ENCODE measurements around the gene TRIM63. TPM values are rescaled to one million over a fixed set of nuclear protein-coding genes. Genes with fewer than 3 reads are reported as not detected.
"Not testable (repeated sequence)": the region's sequence is repeated elsewhere in the genome, so short reads cannot be mapped to it uniquely, and the experiment has no call there.

TRIM63 gene
- total RNA-seq, 1 experiment from 2014 or later, result not detected

- intact Hi-C loops (cut with micrococcal nuclease), result loop anchor here (10.0 kb wide), 1 partner anchor 312 kb away; the partner anchor contains the start of gene LIN28A
These were observed 35.1 kb upstream of the TRIM63 start for GRCh38 chr1:26102526-26102925.

DNA sequence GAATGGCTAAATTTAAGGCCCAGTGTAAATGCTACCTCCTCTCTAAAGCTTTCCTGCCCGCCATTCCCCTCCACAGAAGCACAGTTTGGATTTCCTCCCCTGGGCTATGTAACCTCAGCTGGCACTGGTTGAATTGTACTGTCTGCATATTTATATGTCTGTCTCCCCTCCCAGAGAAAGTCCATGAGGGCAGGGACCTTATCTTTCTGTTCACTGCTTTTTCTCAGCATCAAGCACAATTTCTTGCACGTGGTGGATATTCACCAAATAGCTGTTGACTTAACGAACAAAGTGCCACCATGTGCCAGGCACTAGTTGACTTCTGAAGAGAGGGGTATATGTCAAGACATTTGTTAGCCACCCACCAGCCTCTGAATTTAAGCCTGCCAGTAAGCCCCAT, 34.7 kb upstream of the TRIM63 start:
- Histone ChIP-seq H3K9me2 (replicated peaks; ENCODE audit: low read length) (no peaks in the 10 kb centered on the region), H3F3A (ENCODE audit: low read length, unreplicated experiment) (no peaks in the 10 kb centered on the region), H3K4me3 (ENCODE audit: low read length) (no peak overlapping the region), H3K36me3 (ENCODE audit: low read depth, low read length) (no peaks in the 10 kb centered on the region), H4K20me1 (ENCODE audit: low read length) (no peaks in the 10 kb centered on the region), H3K79me2 (ENCODE audit: low read length) (no peaks in the 10 kb centered on the region), H3K27ac (ENCODE audit: low read length) (no peak overlapping the region), H3K9me3 (ENCODE audit: low read length) (no peaks in the 10 kb centered on the region), H3K4me1 (ENCODE audit: insufficient read depth, low read length) (peaks cover 16% of the 10 kb centered on the region), H3K9ac (ENCODE audit: low read length) (no peak overlapping the region), H3K27me3 (ENCODE audit: low read length) (no peaks in the 10 kb centered on the region), H2AFZ (ENCODE audit: low read length) (no peak overlapping the region), H3K4me2 (ENCODE audit: low read length) (no peak overlapping the region)
- BruUV-seq (replicated peaks), result no TSS peak
- CTCF ChIA-PET, result interaction anchor here (0.6 kb wide), 1 partner anchor 675 kb away, joined by 3 read pairs; no protein-coding TSS in a partner anchor
- TF ChIP-seq, protein P1, sequence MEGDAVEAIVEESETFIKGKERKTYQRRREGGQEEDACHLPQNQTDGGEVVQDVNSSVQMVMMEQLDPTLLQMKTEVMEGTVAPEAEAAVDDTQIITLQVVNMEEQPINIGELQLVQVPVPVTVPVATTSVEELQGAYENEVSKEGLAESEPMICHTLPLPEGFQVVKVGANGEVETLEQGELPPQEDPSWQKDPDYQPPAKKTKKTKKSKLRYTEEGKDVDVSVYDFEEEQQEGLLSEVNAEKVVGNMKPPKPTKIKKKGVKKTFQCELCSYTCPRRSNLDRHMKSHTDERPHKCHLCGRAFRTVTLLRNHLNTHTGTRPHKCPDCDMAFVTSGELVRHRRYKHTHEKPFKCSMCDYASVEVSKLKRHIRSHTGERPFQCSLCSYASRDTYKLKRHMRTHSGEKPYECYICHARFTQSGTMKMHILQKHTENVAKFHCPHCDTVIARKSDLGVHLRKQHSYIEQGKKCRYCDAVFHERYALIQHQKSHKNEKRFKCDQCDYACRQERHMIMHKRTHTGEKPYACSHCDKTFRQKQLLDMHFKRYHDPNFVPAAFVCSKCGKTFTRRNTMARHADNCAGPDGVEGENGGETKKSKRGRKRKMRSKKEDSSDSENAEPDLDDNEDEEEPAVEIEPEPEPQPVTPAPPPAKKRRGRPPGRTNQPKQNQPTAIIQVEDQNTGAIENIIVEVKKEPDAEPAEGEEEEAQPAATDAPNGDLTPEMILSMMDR (conservative IDR thresholded peaks at IDR 0.05; ENCODE audit: low read depth, low read length), result no peak
- TF ChIP-seq EZH2phosphoT487 (IDR thresholded peaks at IDR 0.05; ENCODE audit: borderline replicate concordance, low read length), result no peak
- TF ChIP-seq EZH2 (IDR thresholded peaks at IDR 0.05; ENCODE audit: low read length, unreplicated experiment), result no peak
- ATAC-seq (no peak), DNase-seq (no peak)
- intact Hi-C loops (cut with micrococcal nuclease), result loop anchor here (10.0 kb wide), 1 partner anchor 313 kb away; the partner anchor contains the start of gene LIN28A
- POLR2A ChIA-PET (ENCODE audit: unreplicated experiment), result interaction anchor here (0.6 kb wide), 2 partner anchors 183 to 226 kb away, joined by 3 read pairs; no protein-coding TSS in a partner anchor

More at GRCh38 chr1:26102526-26102925, 35.1 kb upstream of the TRIM63 start:
- TF ChIP-seq EZH2 (IDR thresholded peaks at IDR 0.05; ENCODE audit: low read length, unreplicated experiment) (no peak), EZH2phosphoT487 (IDR thresholded peaks at IDR 0.05; ENCODE audit: borderline replicate concordance, low read length) (no peak)
- TF ChIP-seq, protein P1 (conservative IDR thresholded peaks at IDR 0.05; ENCODE audit: low read depth, low read length), result no peak
- no TSS peak for BruUV-seq (replicated peaks)
- H2AFZ ChIP-seq (ENCODE audit: low read length), result no peak overlapping the region
- H3K27ac ChIP-seq (ENCODE audit: low read length), result no peak overlapping the region
- POLR2A ChIA-PET (ENCODE audit: unreplicated experiment), result no interaction called here
- no peaks in the 10 kb centered on the region for H3F3A ChIP-seq (ENCODE audit: low read length, unreplicated experiment)
- DNase-seq (no peak), ATAC-seq (no peak)
- H3K9ac ChIP-seq (ENCODE audit: low read length), result no peak overlapping the region
- no peaks in the 10 kb centered on the region for H3K27me3 ChIP-seq (ENCODE audit: low read length)
- no peak overlapping the region for H3K4me3 ChIP-seq (ENCODE audit: low read length)
- no peak overlapping the region for H3K4me2 ChIP-seq (ENCODE audit: low read length)
- no peaks in the 10 kb centered on the region for H3K9me3 ChIP-seq (ENCODE audit: low read length)
- H3K4me1 ChIP-seq (ENCODE audit: insufficient read depth, low read length), result peaks cover 12% of the 10 kb centered on the region
- no peaks in the 10 kb centered on the region for H3K79me2 ChIP-seq (ENCODE audit: low read length)
- CTCF ChIA-PET, result no interaction called here
- no peaks in the 10 kb centered on the region for H4K20me1 ChIP-seq (ENCODE audit: low read length)
- H3K9me2 ChIP-seq (replicated peaks; ENCODE audit: low read length), result no peaks in the 10 kb centered on the region
- H3K36me3 ChIP-seq (ENCODE audit: low read depth, low read length), result no peaks in the 10 kb centered on the region

DNA sequence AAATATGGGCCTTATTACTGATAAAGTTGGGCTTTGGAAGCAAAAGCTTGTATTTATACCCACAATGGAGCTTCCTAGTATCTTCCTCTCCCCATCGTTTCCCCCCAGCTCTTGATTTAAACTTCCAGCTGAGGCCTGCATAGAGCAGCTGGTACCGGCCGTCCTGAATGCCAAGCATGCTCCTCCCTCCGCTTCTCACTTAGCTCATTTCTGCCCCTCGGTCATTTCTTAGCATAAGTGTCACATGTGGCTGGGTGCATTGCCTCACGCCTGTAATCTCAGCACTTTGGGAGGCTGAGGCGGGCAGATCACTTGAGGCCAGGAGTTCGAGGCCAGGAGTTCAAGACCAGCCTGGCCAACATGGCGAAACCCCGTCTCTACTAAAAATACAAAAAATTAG, 32.8 kb upstream of the TRIM63 start:
- DNase-seq; H3F3A ChIP-seq (ENCODE audit: low read length, unreplicated experiment); H3K9me3 ChIP-seq (ENCODE audit: low read length); BruUV-seq (replicated peaks); H3K79me2 ChIP-seq (ENCODE audit: low read length); H3K9ac ChIP-seq (ENCODE audit: low read length); H3K9me2 ChIP-seq (replicated peaks; ENCODE audit: low read length); H3K4me2 ChIP-seq (ENCODE audit: low read length); H2AFZ ChIP-seq (ENCODE audit: low read length); H3K27me3 ChIP-seq (ENCODE audit: low read length); H3K36me3 ChIP-seq (ENCODE audit: low read depth, low read length); ATAC-seq; H4K20me1 ChIP-seq (ENCODE audit: low read length); H3K27ac ChIP-seq (ENCODE audit: low read length); CTCF ChIA-PET; H3K4me3 ChIP-seq (ENCODE audit: low read length); POLR2A ChIA-PET (ENCODE audit: unreplicated experiment): not testable (repeated sequence)
- peaks cover 23% of the 10 kb centered on the region for H3K4me1 ChIP-seq (ENCODE audit: insufficient read depth, low read length)
- intact Hi-C loops (cut with micrococcal nuclease), result loop anchor here (10.0 kb wide), 1 partner anchor 315 kb away; the partner anchor contains the start of gene LIN28A

Data from PC-3 (cell line).